Left lung (tissue), 10 donors: ENCODE results near the gene RUVBL1. TPM values are rescaled to one million over a fixed set of nuclear protein-coding genes. Genes with fewer than 3 reads are reported as not detected.

Experiments used
- ATAC-seq: fragments of 200-7000 bp; cut with Tn5 transposase; one replicate; pipeline ENCODE4 v1.9.1; 2020; ENCODE audit warnings: moderate library complexity
- DNase-seq, 4 donors: peaks; one replicate each; pipeline ENCODE4 v3.0.0-alpha.2; 2013 to 2020
- H3K27ac ChIP-seq, 2 donors: fragments of 200-600 bp; sonication (generic) in 1 of 2; one replicate each; pipeline versions ENCODE4 v1.5.0 to v1.8.0; 2020 to 2021
- H3K27me3 ChIP-seq, 2 donors: fragments of 200-600 bp; sonication (generic) in 1 of 2; one replicate each; pipeline versions ENCODE4 v1.5.0 to v1.8.0; 2020 to 2021
- H3K36me3 ChIP-seq, 2 donors: fragments of 200-600 bp; sonication (generic) in 1 of 2; one replicate each; pipeline versions ENCODE4 v1.5.0 to v1.8.0; 2020 to 2021
- H3K4me1 ChIP-seq, 2 donors: fragments of 200-600 bp; one replicate each; pipeline ENCODE4 v1.8.0; 2021
- H3K4me3 ChIP-seq, 2 donors: fragments of 200-600 bp; sonication (generic) in 1 of 2; one replicate each; pipeline versions ENCODE4 v1.5.0 to v1.8.0; 2020 to 2021; ENCODE audit warnings: mild to moderate bottlenecking in 1 of 2
- H3K9me3 ChIP-seq, 2 donors: fragments of 200-600 bp; sonication (generic) in 1 of 2; one replicate each; pipeline versions ENCODE4 v1.5.0 to v1.8.0; 2020 to 2021
- intact Hi-C, 2 donors: fragments of 100-400 bp; cut with DNase I; formaldehyde crosslinking; loops; one replicate each; pipeline versions ENCODE4 v1.11.2 to v1.14.2; 2022
- polyA plus RNA-seq, 6 donors: library from polyadenylated mRNA; unstranded; fragments of 120-200 nt; gene quantifications; one replicate each; pipeline ENCODE4 v1.2.1, GENCODE V29; 2013; ENCODE audit not compliant: insufficient read length in 6 of 6
- total RNA-seq, 2 donors: library from RNA; stranded (reverse); fragmentation: NEBNext Ultra II Directional; extraction: Animal tissue kit (Norgen Biotek cat#: 25700); gene quantifications; one replicate each; pipeline ENCODE4 v1.2.1, GENCODE V29; 2021
- TF ChIP-seq, protein P1 (sequence below), 2 donors: fragments of 200-600 bp; sonication (generic) in 1 of 2; IDR thresholded peaks; one replicate each; pipeline versions ENCODE4 v1.5.0 to v1.8.0; 2021; ENCODE audit warnings: antibody characterized with exemption in 2 of 2
- donor health status: DM: no; HTN: yes; CAD: no.
- donor health status: DM: no; HTN: no; CAD: no.

RUVBL1 gene
- total and polyA plus RNA-seq, 8 donors: 22.3 to 55.3 (median 48.1) TPM

GRCh38 chr3:128066114-128066513, 57.5 kb downstream of the RUVBL1 start:
- no peaks in the 10 kb centered on the region for H3K4me1 ChIP-seq
- no peaks in the 10 kb centered on the region for H3K27me3 ChIP-seq
- TF ChIP-seq, protein P1, sequence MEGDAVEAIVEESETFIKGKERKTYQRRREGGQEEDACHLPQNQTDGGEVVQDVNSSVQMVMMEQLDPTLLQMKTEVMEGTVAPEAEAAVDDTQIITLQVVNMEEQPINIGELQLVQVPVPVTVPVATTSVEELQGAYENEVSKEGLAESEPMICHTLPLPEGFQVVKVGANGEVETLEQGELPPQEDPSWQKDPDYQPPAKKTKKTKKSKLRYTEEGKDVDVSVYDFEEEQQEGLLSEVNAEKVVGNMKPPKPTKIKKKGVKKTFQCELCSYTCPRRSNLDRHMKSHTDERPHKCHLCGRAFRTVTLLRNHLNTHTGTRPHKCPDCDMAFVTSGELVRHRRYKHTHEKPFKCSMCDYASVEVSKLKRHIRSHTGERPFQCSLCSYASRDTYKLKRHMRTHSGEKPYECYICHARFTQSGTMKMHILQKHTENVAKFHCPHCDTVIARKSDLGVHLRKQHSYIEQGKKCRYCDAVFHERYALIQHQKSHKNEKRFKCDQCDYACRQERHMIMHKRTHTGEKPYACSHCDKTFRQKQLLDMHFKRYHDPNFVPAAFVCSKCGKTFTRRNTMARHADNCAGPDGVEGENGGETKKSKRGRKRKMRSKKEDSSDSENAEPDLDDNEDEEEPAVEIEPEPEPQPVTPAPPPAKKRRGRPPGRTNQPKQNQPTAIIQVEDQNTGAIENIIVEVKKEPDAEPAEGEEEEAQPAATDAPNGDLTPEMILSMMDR (IDR thresholded peaks at IDR 0.05): no peak
- DNase-seq (no peak), ATAC-seq (no peak)
- intact Hi-C loops: no loop called here
- H3K9me3 ChIP-seq: no peaks in the 10 kb centered on the region
- no peak overlapping the region for H3K27ac ChIP-seq
- no peak overlapping the region for H3K4me3 ChIP-seq
- peaks cover 13 to 100% of the 10 kb centered on the region in 2 donors for H3K36me3 ChIP-seq

DNA sequence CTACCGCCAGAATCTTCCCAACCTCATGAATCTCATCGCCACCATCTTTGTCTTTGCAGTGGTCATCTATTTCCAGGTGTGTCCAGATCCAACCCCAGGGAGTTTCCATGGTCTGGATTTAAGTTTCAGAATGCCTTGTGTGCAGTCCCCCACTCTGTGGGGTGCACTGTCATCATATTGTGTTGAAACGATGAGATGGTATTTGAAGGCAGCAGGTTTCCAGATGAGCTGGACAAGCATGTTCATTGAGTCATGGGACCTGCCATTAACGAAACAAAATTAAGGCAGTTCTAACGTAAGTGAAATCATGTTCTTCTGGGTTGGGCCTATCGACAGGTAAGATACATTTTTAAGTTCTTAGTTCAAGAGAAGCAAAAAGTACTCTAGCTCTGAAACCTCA, 58.6 kb downstream of the RUVBL1 start:
- no peaks in the 10 kb centered on the region for H3K4me1 ChIP-seq
- H3K36me3 ChIP-seq: peaks cover 15 to 100% of the 10 kb centered on the region in 2 donors
- no peak for DNase-seq
- ATAC-seq: no peak
- no peak overlapping the region for H3K4me3 ChIP-seq
- H3K9me3 ChIP-seq: no peaks in the 10 kb centered on the region
- H3K27me3 ChIP-seq: no peaks in the 10 kb centered on the region
- intact Hi-C loops: no loop called here
- TF ChIP-seq, protein P1 (IDR thresholded peaks at IDR 0.05): no peak
- H3K27ac ChIP-seq: no peak overlapping the region

DNA sequence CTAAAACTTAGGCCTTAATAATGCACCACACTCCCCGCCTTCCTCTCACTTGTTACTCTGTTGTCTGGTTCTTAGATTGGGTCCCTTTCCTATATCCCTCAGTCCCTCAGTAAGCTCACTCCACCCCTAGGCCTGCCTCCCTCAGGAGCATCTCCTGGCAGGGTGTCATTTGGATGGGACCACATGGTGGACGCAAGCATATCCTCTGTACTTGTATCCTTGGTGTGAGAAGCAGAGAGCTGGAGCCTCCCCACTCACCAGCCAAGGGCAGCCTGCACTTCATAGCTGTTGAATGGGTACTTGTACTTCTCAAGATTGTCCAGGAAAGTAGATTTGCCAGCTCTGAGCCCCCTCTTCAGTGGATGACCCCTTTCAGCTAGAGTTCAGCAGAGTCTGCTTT, 59.7 kb downstream of the RUVBL1 start:
- DNase-seq (no peak), ATAC-seq (no peak)
- intact Hi-C loops: no loop called here
- TF ChIP-seq, protein P1 (IDR thresholded peaks at IDR 0.05): no peak
- H3K4me1 ChIP-seq: no peaks in the 10 kb centered on the region
- peaks cover 15 to 100% of the 10 kb centered on the region in 2 donors for H3K36me3 ChIP-seq
- H3K9me3 ChIP-seq: no peaks in the 10 kb centered on the region
- no peak overlapping the region for H3K4me3 ChIP-seq
- H3K27me3 ChIP-seq: no peaks in the 10 kb centered on the region
- H3K27ac ChIP-seq: no peak overlapping the region

DNA sequence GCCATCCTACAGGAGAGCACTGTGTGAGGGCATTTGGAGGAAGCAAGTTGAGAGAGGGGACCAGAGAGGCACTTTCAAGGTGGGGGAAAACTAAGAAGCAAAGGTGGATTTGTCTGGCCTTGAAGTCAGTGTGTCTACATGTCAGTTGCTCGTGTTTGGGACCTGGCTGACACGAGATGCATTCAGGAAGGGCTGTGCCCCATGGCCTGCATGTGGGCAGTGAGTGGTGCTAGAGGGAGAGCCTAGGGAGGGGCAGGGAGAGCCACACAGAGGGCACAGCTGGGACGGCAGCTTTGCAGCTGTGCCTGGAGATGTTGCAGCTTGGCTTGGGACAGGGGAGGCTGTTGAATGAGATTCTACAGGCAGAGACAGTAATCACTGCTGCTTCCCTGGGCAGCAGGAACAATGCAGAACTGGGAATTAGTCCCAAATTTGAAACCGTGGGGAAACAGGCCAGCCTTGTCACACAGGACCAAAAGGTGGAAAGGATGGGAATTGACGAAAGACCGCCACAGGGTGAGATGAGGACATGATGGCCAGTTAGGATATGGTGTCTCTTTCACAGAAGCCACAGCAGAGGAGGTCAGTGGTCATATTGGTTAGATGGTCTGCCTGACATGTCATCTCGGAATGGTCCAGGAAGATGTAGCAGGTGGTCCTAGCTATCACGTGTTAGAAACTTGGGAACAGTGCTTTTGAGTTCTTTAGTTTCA, 61.4 kb downstream of the RUVBL1 start:
- H3K36me3 ChIP-seq: peaks cover 10 to 100% of the 10 kb centered on the region in 2 donors
- TF ChIP-seq, protein P1 (IDR thresholded peaks at IDR 0.05): no peak
- no peaks in the 10 kb centered on the region for H3K9me3 ChIP-seq
- no peak overlapping the region for H3K27ac ChIP-seq
- DNase-seq (no peak), ATAC-seq (no peak)
- intact Hi-C loops: no loop called here
- no peaks in the 10 kb centered on the region for H3K27me3 ChIP-seq
- H3K4me3 ChIP-seq: no peak overlapping the region
- H3K4me1 ChIP-seq: no peaks in the 10 kb centered on the region

GRCh38 chr3:128060473-128061381, 62.9 kb downstream of the RUVBL1 start:
- H3K9me3 ChIP-seq: no peaks in the 10 kb centered on the region
- ATAC-seq (no peak), DNase-seq (no peak)
- H3K27me3 ChIP-seq: no peaks in the 10 kb centered on the region
- intact Hi-C loops: no loop called here
- TF ChIP-seq, protein P1 (IDR thresholded peaks at IDR 0.05): no peak
- peaks cover 0 to 10% of the 10 kb centered on the region in 2 donors for H3K4me1 ChIP-seq
- peaks cover 10 to 100% of the 10 kb centered on the region in 2 donors for H3K36me3 ChIP-seq
- H3K4me3 ChIP-seq: no peak overlapping the region
- no peak overlapping the region for H3K27ac ChIP-seq
